GM18867 (cell line): ENCODE results near the gene CIDEA.

Experiments
- ATAC-seq: cut with Tn5 transposase; IDR thresholded peaks from one replicate; pipeline ENCODE4 v1.9.1; 2021; ENCODE audit warnings: mild to moderate bottlenecking, moderate library complexity; ENCODE audit not compliant: unreplicated experiment

Gene CIDEA

DNA sequence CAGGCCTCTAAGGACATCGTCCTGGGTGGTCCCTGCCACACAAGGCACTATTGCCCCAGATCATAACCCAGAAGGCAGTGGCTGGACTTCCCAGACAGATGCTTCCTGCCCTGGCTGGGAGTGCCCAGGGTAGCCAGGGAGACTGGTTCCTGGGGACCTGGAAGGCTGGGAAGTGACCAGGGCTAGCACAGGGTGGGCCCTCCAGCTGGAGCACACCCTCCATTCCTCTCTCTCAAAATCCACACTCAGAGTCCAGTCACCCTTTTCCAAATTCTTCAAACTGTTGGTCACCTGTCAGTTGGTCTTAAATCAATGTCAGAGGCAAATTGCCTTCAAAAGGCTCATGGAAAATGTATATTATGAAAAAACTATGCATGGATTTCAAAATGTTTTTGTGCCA is 42.3 kb downstream of the CIDEA start:
- no peak for ATAC-seq

- ATAC-seq, result no peak
Measured at GRCh38 chr18:12299862-12300261, 45.7 kb downstream of the CIDEA start.

DNA sequence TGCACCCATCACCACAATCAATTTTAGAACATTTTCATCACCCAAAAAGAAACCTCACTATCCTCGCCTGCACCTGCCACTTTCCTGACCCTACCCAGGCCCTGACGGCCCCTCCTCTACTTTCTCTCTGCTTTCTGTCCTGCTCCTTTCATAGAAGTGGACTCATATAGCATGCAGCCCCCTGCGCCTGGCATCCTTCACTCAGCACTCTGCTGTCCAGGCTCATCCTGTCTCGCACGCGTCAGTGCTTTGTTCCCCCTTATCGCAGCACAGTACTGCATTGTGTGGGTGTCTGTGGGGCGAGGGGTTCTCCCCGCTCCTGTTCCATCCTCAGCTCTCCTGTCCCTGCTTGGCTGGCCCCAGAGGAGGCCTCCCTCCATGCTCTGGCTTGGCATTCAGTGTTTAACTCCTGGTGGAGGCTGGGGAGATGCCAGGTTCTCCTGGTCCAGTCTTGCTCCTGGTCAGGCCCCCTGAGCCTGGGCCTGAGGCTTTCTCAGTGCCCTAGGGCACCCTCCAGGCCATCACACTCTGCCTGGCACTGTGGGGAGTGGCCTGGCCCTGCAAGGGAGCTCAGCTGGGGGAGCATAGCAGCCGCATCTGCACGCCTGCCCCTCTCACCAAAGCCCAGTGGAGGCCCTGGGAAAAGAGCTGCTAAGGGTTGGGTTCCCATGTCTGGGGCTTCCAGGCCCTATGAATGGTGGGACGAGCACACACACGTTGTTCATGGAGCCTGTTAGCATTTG is 47.3 kb downstream of the CIDEA start:
- no peak for ATAC-seq

DNA sequence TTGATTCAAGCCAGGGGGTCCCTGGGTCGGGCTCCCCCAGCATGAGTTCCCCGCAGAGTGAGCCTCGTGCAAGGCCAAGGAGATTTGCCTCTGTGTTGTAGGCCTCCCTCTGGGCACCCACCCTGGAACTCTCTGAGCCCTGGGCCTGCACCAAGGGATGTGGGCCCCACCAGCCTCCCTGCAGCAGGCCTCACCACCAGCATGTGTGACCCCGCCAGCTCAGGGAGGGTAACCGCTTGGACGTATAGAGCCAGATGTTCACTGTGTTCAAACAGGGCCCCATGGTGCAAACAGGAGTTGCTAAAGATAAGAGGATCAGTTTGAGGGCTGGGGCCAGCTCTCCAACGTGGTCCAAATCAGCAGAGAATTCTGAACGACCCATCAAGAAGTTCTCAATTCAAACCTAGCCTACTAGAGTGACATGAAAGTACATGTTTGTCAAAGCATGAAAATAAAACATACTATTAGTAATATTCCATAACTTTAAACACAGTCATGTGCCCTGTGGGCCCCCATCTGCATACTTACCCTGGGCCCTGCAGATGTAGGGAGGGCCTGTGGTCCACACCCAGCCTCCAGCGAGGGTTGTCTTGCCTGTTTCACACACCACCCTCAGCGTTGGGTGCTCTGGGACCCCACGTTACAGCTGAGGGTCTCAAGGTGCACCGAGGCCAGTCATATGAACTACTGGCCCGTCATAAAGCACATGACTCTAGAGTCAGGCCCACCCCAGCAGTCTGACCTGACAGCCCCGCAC is 48.4 kb downstream of the CIDEA start:
- no peak for ATAC-seq

- ATAC-seq, result no peak
Measured at GRCh38 chr18:12304351-12305210, 50.4 kb downstream of the CIDEA start.

DNA sequence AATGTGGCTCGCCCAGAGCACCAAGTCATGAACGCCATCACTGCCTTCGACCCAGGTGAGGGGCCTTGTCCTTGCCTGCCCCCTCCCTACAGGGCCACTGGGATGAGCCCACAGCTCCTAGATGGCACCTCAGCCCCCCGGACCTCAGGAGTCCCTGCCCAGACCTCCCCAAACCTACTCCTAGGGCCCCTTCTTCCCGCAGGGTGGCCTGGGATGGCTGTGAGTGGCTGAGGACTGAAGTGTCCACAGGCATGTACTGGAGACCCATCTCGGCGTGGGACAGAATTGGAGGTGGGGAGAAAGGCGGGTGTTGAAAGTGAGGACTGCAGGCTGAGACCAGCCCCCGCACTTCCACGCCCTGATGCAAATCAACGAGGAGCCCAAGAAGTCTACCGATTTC is 51.0 kb downstream of the CIDEA start:
- ATAC-seq, result no peak

- no peak for ATAC-seq
Measured at GRCh38 chr18:12305930-12306629, 51.9 kb downstream of the CIDEA start.

- no peak for ATAC-seq
Measured at GRCh38 chr18:12306752-12307700, 52.9 kb downstream of the CIDEA start.

GRCh38 chr18:12307701-12308385 is 53.7 kb downstream of the CIDEA start, which contains the start of gene TUBB6:
TUBB6 (plus strand) TSS chr18:12308241; CDS start chr18:12308293, 52 bp downstream.
- peak; percentile 56 for ATAC-seq

- peak; percentile 68 for ATAC-seq
Measured at GRCh38 chr18:12308386-12309100, 54.4 kb downstream of the CIDEA start.

DNA sequence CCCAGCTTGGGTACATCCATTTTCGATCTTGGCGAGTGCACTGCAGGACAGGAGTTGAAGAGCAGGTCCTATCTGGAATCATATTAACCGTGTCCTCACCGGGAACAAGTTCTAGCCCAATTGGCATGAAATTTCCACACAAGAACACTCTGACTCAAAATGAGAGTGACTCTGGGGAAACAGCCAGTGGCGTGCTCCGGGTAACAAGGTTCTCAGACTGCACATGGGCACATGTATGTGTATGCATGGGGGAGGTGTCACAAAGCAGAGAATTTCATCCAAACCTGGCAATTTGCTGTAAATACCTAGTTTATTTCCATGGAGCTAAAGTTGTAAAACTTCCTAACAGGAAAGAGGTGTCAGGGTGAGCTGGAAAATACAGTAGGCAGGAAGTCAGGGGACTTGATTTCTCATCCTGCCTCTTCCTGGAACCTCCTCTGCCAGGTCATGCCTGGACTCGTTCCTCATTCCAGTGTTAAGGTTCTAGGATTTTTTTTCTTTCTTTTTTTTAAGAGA is 55.6 kb downstream of the CIDEA start:
- no peak for ATAC-seq

- ATAC-seq, result no peak
Measured at GRCh38 chr18:12310762-12311161, 56.6 kb downstream of the CIDEA start.

GRCh38 chr18:12312976-12313375 is 58.8 kb downstream of the CIDEA start:
- no peak for ATAC-seq

GRCh38 chr18:12313530-12314245 is 59.5 kb downstream of the CIDEA start:
- ATAC-seq, result no peak

GRCh38 chr18:12314591-12315305 is 60.6 kb downstream of the CIDEA start:
- ATAC-seq, result no peak

- ATAC-seq, result no peak
Measured at GRCh38 chr18:12315490-12315889, 61.3 kb downstream of the CIDEA start.

DNA sequence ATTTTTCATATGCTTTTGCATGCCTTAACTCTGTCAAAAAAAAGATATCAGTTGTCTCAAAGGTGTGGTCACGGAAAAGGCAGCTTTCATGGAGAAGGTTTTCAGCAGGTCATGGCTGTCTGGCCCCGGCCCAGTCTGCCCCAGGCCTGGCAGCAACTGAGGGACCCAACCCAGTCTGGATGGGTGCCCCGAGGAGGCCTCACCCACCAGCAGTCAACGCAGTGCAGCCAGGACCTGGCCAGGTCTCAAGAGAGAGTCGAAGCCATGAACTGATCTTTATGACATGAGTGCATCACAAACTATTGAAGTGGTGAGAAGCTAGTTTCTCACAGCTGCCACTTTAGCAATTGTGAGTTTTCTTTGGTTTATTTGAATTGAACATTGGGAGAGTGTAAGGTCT is 61.8 kb downstream of the CIDEA start:
- ATAC-seq, result no peak
